Upper lobe of left lung (tissue), 4 donors: ENCODE measurements around the gene TPH1.

Experiments used
- CTCF ChIP-seq, 6 experiments: fragments of 450-650 bp in 4 of 6; fragments of 200-600 bp in 2 of 6; sonication (generic) in 2 of 6; IDR thresholded peaks; one replicate each; pipeline ENCODE4 v1.5.1; 2016 to 2019; ENCODE audit warnings: antibody characterized with exemption in 6 of 6
- POLR2A ChIP-seq, 4 donors: fragments of 450-650 bp; IDR thresholded peaks; one replicate each; pipeline ENCODE4 v1.5.1; 2016 to 2017; ENCODE audit warnings: antibody characterized with exemption in 4 of 4, mild to moderate bottlenecking in 2 of 4
- POLR2AphosphoS5 ChIP-seq, 2 donors: sonication (generic); formaldehyde crosslinking; IDR thresholded peaks; one replicate each; pipeline ENCODE4 v1.5.1; 2017; ENCODE audit warnings: antibody characterized with exemption in 2 of 2

DNA sequence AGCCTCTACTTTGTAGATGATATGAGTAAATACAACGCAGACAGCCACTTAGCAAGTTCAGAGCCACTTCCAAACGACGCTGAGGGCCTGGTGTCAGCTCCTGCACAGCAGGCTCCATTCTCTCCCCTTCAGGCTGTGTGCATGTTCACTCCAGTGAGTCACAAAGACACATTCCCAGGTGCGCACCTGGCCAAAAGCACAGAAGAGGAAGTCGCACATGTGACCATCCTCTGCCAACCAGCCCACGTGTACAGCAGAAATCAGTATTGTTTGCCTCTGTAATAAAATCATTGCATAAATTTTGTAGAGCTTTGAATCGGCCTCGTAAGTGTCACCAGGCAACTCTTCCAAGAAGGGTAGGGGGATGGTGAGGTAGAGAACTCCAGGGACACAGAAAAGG lies 19.5 kb upstream of the TPH1 start:
- no peak for TF ChIP-seq POLR2AphosphoS5 (IDR thresholded peaks at IDR 0.05)
- no peak for TF ChIP-seq POLR2A (IDR thresholded peaks at IDR 0.05)
- TF ChIP-seq CTCF (IDR thresholded peaks at IDR 0.05): no peak
